Stimulated activated CD8-positive, alpha-beta memory T cell treated with anti-CD3 and anti-CD28 coated beads, Interleukin-4, amount 100 ng/mL, for 1 hour (primary cell): ENCODE results near the gene KCNK1.
"Not testable (repeated sequence)": the region's sequence is repeated elsewhere in the genome, so short reads cannot be mapped to it uniquely, and the experiment has no call there.

Experiments used
- DNase-seq, 2 donors: peaks; one replicate each; pipeline ENCODE4 v3.0.0-alpha.2; 2020; ENCODE audit warnings: low read depth in 2 of 2, low spot score in 1 of 2

The KCNK1 gene

GRCh38 chr1:233664804-233665574 is 51.1 kb downstream of the KCNK1 start:
- DNase-seq: no peak

GRCh38 chr1:233665575-233666270 is 51.8 kb downstream of the KCNK1 start:
- no peak for DNase-seq

GRCh38 chr1:233667741-233668140 is 53.8 kb downstream of the KCNK1 start:
- DNase-seq: no peak

- no peak for DNase-seq
Observed at GRCh38 chr1:233668146-233668724, 54.3 kb downstream of the KCNK1 start.

- no peak for DNase-seq
Observed at GRCh38 chr1:233668725-233669294, 54.9 kb downstream of the KCNK1 start.

- DNase-seq: not testable (repeated sequence)
Observed at GRCh38 chr1:233670363-233670762, 56.5 kb downstream of the KCNK1 start.

- no peak for DNase-seq
Observed at GRCh38 chr1:233671286-233671685, 57.4 kb downstream of the KCNK1 start.

- DNase-seq: no peak
Observed at GRCh38 chr1:233672732-233673131, 58.8 kb downstream of the KCNK1 start.

GRCh38 chr1:233673261-233673946 is 59.5 kb downstream of the KCNK1 start:
- DNase-seq: no peak

- no peak for DNase-seq
Observed at GRCh38 chr1:233673947-233674431, 60.1 kb downstream of the KCNK1 start.

- DNase-seq: no peak
Observed at GRCh38 chr1:233675446-233675845, 61.5 kb downstream of the KCNK1 start.

- no peak for DNase-seq
Observed at GRCh38 chr1:233675893-233676292, 62.0 kb downstream of the KCNK1 start.

GRCh38 chr1:233677690-233678354 is 63.9 kb downstream of the KCNK1 start:
- no peak for DNase-seq

GRCh38 chr1:233679030-233679429 is 65.1 kb downstream of the KCNK1 start:
- DNase-seq: no peak

- DNase-seq: no peak
Observed at GRCh38 chr1:233679591-233680373, 65.9 kb downstream of the KCNK1 start.

GRCh38 chr1:233681285-233681684 is 67.4 kb downstream of the KCNK1 start:
- DNase-seq: no peak

- DNase-seq: not testable (repeated sequence)
Observed at GRCh38 chr1:233686653-233687052, 72.7 kb downstream of the KCNK1 start.

GRCh38 chr1:233689017-233689747 is 75.3 kb downstream of the KCNK1 start:
- no peak for DNase-seq

GRCh38 chr1:233689748-233690254 is 75.9 kb downstream of the KCNK1 start:
- DNase-seq: no peak
